GM18870 (cell line): ENCODE results near the gene MYO3A.

ENCODE experiments used
- ATAC-seq: cut with Tn5 transposase; IDR thresholded peaks from one replicate; pipeline ENCODE4 v1.9.1; 2021; ENCODE audit warnings: moderate library complexity; ENCODE audit not compliant: unreplicated experiment

MYO3A gene, protein sequence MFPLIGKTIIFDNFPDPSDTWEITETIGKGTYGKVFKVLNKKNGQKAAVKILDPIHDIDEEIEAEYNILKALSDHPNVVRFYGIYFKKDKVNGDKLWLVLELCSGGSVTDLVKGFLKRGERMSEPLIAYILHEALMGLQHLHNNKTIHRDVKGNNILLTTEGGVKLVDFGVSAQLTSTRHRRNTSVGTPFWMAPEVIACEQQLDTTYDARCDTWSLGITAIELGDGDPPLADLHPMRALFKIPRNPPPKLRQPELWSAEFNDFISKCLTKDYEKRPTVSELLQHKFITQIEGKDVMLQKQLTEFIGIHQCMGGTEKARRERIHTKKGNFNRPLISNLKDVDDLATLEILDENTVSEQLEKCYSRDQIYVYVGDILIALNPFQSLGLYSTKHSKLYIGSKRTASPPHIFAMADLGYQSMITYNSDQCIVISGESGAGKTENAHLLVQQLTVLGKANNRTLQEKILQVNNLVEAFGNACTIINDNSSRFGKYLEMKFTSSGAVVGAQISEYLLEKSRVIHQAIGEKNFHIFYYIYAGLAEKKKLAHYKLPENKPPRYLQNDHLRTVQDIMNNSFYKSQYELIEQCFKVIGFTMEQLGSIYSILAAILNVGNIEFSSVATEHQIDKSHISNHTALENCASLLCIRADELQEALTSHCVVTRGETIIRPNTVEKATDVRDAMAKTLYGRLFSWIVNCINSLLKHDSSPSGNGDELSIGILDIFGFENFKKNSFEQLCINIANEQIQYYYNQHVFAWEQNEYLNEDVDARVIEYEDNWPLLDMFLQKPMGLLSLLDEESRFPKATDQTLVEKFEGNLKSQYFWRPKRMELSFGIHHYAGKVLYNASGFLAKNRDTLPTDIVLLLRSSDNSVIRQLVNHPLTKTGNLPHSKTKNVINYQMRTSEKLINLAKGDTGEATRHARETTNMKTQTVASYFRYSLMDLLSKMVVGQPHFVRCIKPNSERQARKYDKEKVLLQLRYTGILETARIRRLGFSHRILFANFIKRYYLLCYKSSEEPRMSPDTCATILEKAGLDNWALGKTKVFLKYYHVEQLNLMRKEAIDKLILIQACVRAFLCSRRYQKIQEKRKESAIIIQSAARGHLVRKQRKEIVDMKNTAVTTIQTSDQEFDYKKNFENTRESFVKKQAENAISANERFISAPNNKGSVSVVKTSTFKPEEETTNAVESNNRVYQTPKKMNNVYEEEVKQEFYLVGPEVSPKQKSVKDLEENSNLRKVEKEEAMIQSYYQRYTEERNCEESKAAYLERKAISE (N-terminal part only)

DNA sequence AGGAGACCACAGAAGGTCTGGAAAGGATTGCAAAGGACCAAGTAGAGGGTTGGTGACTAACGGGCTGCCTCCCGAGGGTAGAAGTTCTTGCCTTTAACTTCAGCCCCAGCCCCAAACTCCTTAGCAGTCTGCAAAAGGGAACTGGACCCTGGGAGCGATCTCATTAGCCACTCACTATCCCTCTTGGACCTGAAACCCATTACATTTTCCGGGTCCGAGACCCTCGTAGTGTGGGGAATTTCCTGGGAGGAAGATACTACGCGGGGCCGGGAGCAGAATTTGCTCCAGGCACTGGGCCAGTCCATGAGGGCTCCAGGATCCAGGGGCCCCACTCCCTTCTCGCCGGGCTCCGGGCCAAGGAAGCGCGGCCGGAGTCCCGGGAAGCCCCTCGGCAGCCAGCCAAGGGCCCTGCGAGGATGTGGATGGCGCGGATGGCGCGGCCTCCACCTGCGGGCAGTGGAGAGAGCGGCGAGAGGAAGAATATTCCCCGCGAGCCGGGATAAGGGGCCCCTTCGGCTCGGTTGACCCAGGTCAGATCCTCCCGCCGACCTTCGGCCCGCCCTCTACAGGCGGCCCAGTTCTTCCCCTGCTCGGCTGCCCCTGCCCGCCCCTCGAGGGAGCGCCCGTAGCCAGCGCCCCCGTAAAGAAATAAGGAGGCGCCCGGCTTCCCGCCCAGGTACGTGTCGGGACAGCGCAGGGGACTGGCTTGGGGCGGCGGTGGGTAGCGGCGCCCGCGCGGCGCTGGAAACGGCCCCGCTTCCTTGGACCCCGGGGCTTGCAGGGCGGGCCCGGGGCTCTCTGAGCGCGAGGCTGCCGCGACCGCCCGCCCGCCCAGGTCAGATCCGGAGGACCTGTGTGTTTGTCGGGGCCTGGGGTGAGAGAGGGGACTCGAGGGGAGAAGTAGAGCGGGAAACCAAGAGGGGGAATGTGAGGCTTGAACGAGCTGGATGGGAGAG, at the start of gene MYO3A:
TSS of gene MYO3A (plus strand) at position 577 of the 956 bp plus-strand sequence. CDS start 17,882 bp downstream, outside the sequence.
- no peak for ATAC-seq

DNA sequence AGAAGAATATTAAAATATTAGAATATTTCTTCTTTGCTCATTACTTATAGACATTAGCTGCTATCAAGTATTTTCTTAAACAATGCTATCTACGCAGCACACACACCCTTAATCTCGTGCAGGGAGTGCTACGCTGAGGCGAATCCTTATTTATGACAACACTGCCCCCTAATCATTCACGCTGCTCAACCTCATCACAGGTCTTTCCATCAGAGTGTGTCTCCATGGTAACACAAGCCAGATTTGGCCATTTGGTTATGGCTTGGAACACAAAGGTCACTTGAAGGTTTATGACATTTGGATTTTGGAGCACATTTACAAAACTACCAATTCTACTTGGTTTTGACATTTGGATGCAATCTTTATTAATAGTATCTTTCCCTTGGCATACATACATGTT, 45.4 kb upstream of the MYO3A start:
- ATAC-seq = no peak

DNA sequence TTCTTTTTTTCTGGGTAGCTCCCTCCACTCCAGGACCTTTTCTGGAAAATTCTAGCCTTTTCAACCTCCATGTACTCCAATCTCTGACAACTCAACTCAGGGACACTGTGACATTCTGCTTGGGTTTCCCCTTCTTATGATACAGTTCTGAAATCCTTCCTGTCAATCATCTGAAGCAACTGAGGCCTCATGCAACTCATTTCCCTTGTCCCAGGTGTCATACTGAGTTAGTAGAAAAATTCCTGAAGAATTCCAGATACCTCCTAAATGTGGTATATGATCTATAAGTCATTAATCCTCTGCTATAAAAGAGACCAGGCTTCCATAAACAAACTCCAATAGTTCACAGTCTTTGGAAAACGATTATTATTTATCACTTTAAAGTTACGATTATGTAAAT, 43.0 kb upstream of the MYO3A start:
- ATAC-seq = no peak

GRCh38 chr10:25895856-25896255, 38.2 kb upstream of the MYO3A start:
- no peak for ATAC-seq

DNA sequence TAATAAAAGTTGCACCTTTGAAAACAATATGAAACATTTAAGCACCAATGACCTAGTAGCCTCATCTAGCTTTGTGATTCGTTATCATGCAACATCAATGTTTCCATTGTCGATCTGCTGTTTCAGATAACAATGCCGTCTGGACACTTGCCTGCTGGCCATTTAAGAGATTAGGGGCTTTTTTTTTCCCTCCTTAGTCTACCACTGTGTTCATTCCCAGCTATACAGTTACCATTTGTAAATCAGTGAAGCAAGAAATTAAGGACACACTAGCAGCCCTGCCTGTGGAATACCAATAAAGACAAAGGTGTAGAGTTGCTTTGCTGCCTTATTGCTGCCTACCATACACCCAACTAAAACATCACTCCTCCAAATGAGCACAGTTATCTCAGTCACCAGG, 37.6 kb upstream of the MYO3A start:
- ATAC-seq = no peak

GRCh38 chr10:25899304-25899703, 34.7 kb upstream of the MYO3A start:
- ATAC-seq = no peak

GRCh38 chr10:25901199-25901598, 32.8 kb upstream of the MYO3A start:
- ATAC-seq = no peak

- ATAC-seq = no peak
Observed at GRCh38 chr10:25902002-25902401, 32.0 kb upstream of the MYO3A start.

GRCh38 chr10:25907261-25907660, 26.8 kb upstream of the MYO3A start:
- no peak for ATAC-seq

- ATAC-seq = no peak
Observed at GRCh38 chr10:25912866-25913265, 21.2 kb upstream of the MYO3A start.

DNA sequence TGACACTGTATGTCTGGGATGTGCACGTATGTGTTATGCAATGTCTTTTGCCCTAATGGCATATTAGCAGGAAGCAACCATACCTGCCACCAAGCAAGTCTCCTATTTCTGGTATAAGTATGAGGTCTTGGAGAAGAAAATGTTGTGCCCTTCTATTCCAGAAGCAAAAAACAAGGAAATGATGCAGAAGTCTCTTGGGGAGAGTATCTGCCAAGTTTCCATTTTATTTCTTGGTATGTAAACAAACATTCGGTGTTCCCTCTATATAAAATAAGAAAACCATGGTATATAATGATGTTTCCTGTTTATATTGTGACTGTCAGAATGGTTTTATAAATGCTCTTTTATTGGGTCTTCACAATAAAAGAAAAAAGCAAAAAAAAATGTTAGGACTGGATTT, 19.3 kb upstream of the MYO3A start:
- ATAC-seq = no peak

DNA sequence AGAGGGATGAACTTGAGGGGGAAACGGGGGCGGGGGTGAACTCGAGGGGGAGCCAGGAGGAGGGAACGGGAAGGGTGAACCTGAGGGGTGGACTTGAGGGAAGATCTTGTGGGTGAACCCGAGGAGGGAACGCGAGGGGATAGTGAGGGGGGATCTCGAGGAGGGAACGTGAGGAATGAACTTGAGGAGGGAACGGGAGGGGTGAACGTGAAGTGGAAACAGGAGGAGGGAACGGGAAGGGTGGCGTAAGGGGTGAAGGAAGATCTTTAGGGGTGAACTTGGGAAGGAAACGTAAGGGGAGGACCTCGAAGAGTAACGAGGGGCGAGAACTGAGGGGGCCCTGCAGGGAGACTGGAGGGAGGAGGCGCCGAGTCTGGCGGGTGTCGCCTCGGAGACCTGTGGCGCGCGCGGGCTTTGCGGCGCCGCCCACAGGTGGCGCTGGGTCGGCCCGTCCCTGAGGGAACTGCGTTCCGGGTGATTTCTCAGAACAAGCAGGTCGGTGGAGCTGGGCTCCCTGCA, 651 bp downstream of the MYO3A start:
- ATAC-seq = no peak

DNA sequence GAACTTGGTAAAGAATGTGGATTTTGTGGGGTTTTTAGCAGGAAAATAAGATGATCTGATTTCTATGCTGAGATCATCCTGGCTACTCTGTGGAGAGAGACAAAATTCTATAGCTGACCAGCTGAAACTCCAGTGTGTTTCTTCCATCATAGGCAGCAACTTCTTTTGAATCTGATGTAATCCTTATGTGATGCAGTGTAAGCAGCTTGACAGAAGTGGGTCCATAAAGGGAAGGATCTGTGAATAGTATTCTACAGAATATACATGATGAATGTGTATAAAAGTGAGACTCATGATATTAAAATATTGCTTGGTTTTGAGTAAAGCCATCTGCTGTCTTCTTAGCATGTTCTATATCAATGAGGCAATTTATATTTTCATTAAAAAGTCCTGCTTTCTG, 4.4 kb downstream of the MYO3A start:
- no peak for ATAC-seq

GRCh38 chr10:25944771-25945170, 10.7 kb downstream of the MYO3A start:
- ATAC-seq = no peak

- ATAC-seq = no peak
Observed at GRCh38 chr10:25952857-25953256, 18.8 kb downstream of the MYO3A start.

DNA sequence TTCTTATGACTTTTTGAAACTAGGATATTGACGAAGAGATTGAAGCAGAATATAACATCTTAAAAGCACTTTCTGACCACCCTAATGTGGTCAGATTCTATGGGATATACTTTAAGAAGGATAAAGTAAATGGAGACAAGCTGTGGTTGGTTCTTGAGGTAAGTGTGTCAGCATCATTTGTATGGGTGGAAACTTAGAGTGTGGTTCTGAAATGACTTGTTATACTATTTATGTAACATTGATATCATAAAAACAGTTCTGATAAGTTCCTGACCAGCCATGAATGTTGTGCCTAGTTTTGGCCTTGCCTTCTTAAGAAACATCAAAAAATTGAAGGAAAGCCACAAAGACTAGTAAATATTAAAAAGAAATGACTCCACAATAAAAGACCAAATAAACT, 20.8 kb downstream of the MYO3A start:
- ATAC-seq = no peak

GRCh38 chr10:25959540-25960232, 25.7 kb downstream of the MYO3A start:
- no peak for ATAC-seq

DNA sequence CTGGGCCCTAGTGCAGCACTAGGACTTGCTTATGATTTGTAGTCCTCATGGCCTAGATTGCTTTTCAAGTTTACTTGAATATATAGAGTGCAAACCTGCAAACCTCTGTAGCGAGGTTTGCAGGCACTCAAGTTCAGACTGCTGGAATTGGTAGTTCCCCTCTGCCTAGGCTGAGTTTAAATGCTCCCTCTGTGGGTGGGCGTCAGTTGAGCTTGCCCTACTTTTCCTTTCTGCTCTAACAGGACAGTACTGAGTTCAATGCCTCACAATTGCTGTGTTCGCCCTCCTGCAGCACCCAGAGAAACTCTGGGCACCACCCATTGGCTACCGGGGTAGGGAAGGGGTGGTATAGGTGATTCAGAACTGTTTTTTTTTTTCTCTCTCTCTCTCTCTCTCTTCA, 31.6 kb downstream of the MYO3A start:
- no peak for ATAC-seq

- no peak for ATAC-seq
Observed at GRCh38 chr10:25966844-25967243, 32.8 kb downstream of the MYO3A start.
